ENCODE data around the gene UQCC3. TPM values are rescaled to one million over a fixed set of nuclear protein-coding genes. Genes with fewer than 3 reads are reported as not detected.

Gene UQCC3
- total RNA-seq (2022; extraction: Qiagen RNA extraction; ENCODE audit: low read depth): 26.5 to 36.8 TPM (median 35.2 TPM) in 5 replicates

GRCh38 chr11:62671608-62672389 is at the start of gene UQCC3, which contains the start of gene LBHD1:
Gene UQCC3 (plus strand): TSS chr11:62671673. CDS start chr11:62671746, 73 bp downstream.
Gene LBHD1 (minus strand): TSS chr11:62672267. CDS start chr11:62670031, 2,236 bp downstream.

GRCh38 chr11:62645946-62646824 is 25.3 kb upstream of the UQCC3 start, which contains the start of gene GANAB:
Gene GANAB (minus strand): TSS chr11:62646613. CDS start chr11:62646599, 14 bp downstream.

GRCh38 chr11:62665075-62665598 is 6.3 kb upstream of the UQCC3 start, which contains the start of the genes C11orf98 and CSKMT:
Gene C11orf98 (minus strand): TSS chr11:62665210. CDS start chr11:62665169, 41 bp downstream.
Gene CSKMT (plus strand): TSS chr11:62665312. CDS start chr11:62665880, 568 bp downstream.

DNA sequence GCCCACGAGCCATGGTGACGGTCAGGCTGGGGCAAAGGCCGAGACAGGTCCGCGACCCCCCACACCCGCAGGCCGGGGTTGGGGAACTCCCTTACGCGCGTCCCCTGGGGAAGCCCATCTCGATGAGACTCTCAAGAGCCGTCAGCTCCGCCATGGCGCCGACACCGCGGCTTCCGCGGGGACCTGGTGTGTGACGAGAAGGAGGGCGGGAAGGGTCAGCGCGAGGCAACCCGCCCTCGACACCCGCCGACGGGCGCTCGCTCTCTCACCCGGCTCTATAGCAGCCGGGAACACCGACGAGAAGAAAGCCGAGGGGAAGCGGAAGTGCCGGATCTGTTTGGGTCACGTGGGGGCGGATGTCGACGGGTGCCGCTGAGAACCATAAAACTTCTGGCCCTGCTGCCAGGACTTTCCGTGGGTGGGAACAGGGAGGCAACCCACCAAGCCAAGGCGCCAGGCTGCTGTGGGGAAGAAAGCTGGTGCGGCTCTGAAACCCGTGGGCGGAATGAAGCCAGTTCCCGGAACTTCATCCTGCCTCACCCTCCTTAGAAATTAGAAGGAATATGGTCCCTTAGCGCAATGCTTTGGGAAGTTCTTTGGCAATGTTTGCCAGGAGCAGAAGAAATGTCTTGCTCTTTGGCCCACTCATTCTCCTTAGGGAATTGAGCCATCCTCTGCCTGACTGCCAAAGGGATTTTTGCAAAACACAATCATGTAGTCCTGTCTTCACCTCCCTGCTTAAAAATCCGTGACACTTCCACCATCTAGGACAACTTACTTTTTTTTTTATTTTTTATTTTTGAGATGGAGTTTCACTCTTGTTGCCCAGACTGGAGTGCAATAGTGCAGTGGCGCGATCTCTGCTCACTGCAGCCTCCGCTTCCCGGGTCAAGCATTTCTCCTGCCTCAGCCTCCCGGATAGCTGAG is 7.6 kb downstream of the UQCC3 start, which contains the start of gene UBXN1:
Gene UBXN1 (minus strand): TSS at position 304 of the 927 bp plus-strand sequence. CDS start 150 bp downstream, at position 154.

GRCh38 chr11:62689421-62690183 is 18.1 kb downstream of the UQCC3 start, which contains the start of gene LRRN4CL:
Gene LRRN4CL (minus strand): TSS chr11:62689530. CDS start chr11:62688508, 1,022 bp downstream.

DNA sequence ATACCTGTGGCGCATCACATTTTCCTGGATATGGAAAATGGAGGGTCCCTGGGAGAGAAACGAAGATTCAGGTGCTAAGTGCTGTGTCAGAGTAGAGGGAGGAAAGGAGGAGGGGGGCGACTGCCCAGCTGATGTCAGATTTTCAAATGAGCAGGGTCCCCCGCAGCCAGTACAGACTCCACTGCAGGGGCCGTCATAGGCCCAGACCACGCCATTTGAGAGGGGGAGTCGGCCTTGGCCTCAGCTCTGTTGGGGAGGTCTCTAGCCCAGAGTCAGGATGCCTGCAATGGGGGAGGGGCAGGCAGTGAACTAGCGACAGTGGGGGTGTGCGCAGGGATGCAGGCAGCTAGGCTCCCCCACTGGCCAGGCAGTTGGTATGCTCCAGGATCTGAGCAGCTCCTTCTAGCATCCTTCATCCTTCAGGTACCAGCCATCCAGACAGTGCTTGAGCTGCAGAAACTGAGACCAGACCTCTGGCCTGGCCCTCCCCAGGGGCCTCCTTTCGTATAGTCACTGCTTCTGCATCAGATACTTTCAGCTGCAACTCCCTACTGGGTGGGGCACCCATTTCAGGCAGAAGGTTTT is 35.9 kb downstream of the UQCC3 start, which contains the start of the genes BSCL2 and GNG3:
Gene BSCL2 (minus strand): TSS at position 148 of the 585 bp plus-strand sequence. CDS start 229 bp downstream, outside the sequence.
Gene GNG3 (plus strand): TSS at position 400 of the 585 bp plus-strand sequence. CDS start 620 bp downstream, outside the sequence.

Other genes with a start within 250 kb of the UQCC3 start
- gene AHNAK, start 124.9 kb upstream of the UQCC3 start, total RNA-seq (2022; extraction: Qiagen RNA extraction; ENCODE audit: low read depth): 304 to 395 TPM (median 360 TPM) in 5 replicates
- 1,850 to 2,033 TPM (median 1,975 TPM) in 5 replicates for gene EEF1G, start 97.8 kb upstream of the UQCC3 start, total RNA-seq (2022; extraction: Qiagen RNA extraction; ENCODE audit: low read depth)
- 12.2 to 15.0 TPM (median 14.7 TPM) in 5 replicates for gene TUT1, start 80.2 kb upstream of the UQCC3 start, total RNA-seq (2022; extraction: Qiagen RNA extraction; ENCODE audit: low read depth)
- gene MTA2, start 69.8 kb upstream of the UQCC3 start, total RNA-seq (2022; extraction: Qiagen RNA extraction; ENCODE audit: low read depth): 82.9 to 91.9 TPM (median 87.9 TPM) in 5 replicates
- 17.5 to 23.8 TPM (median 22.3 TPM) in 5 replicates for gene EML3, start 58.9 kb upstream of the UQCC3 start, total RNA-seq (2022; extraction: Qiagen RNA extraction; ENCODE audit: low read depth)
- gene ROM1, start 58.4 kb upstream of the UQCC3 start, total RNA-seq (2022; extraction: Qiagen RNA extraction; ENCODE audit: low read depth): 3.7 to 5.5 TPM (median 4.0 TPM) in 5 replicates
- 41.9 to 58.0 TPM (median 50.7 TPM) in 5 replicates for gene B3GAT3, start 49.7 kb upstream of the UQCC3 start, total RNA-seq (2022; extraction: Qiagen RNA extraction; ENCODE audit: low read depth)
- 237 to 277 TPM (median 252 TPM) in 5 replicates for gene GANAB, start 25.1 kb upstream of the UQCC3 start, total RNA-seq (2022; extraction: Qiagen RNA extraction; ENCODE audit: low read depth)
- 16.8 to 21.9 TPM (median 20.6 TPM) in 5 replicates for gene INTS5, start 18.4 kb upstream of the UQCC3 start, total RNA-seq (2022; extraction: Qiagen RNA extraction; ENCODE audit: low read depth)
- 128 to 151 TPM (median 135 TPM) in 5 replicates for gene C11orf98, start 6.5 kb upstream of the UQCC3 start, total RNA-seq (2022; extraction: Qiagen RNA extraction; ENCODE audit: low read depth)
- gene CSKMT, start 6.4 kb upstream of the UQCC3 start, total RNA-seq (2022; extraction: Qiagen RNA extraction; ENCODE audit: low read depth): 10.6 to 15.9 TPM (median 12.7 TPM) in 5 replicates
- 3.8 to 4.6 TPM (median 4.2 TPM) in 5 replicates for gene LBHD1, start 594 bp downstream of the UQCC3 start, total RNA-seq (2022; extraction: Qiagen RNA extraction; ENCODE audit: low read depth)
- 111 to 129 TPM (median 116 TPM) in 5 replicates for gene UBXN1, start 7.4 kb downstream of the UQCC3 start, total RNA-seq (2022; extraction: Qiagen RNA extraction; ENCODE audit: low read depth)
- gene LRRN4CL, start 17.9 kb downstream of the UQCC3 start, total RNA-seq (2022; extraction: Qiagen RNA extraction; ENCODE audit: low read depth): 0.06 to 0.17 TPM (median 0.10 TPM) in 4 of 5 replicates, not detected in the other
- 61.1 to 97.7 TPM (median 72.8 TPM) in 5 replicates for gene BSCL2, start 35.8 kb downstream of the UQCC3 start, total RNA-seq (2022; extraction: Qiagen RNA extraction; ENCODE audit: low read depth)
- not detected in 5 replicates for gene GNG3, start 36.0 kb downstream of the UQCC3 start, total RNA-seq (2022; extraction: Qiagen RNA extraction; ENCODE audit: low read depth)
- gene HNRNPUL2, start 55.8 kb downstream of the UQCC3 start, total RNA-seq (2022; extraction: Qiagen RNA extraction; ENCODE audit: low read depth): 36.2 to 42.4 TPM (median 39.6 TPM) in 5 replicates
- 29.4 to 34.3 TPM (median 30.7 TPM) in 5 replicates for gene TTC9C, start 56.8 kb downstream of the UQCC3 start, total RNA-seq (2022; extraction: Qiagen RNA extraction; ENCODE audit: low read depth)
- 1.2 to 1.9 TPM (median 1.4 TPM) in 5 replicates for gene ZBTB3, start 82.5 kb downstream of the UQCC3 start, total RNA-seq (2022; extraction: Qiagen RNA extraction; ENCODE audit: low read depth)
- gene POLR2G, start 89.9 kb downstream of the UQCC3 start, total RNA-seq (2022; extraction: Qiagen RNA extraction; ENCODE audit: low read depth): 172 to 182 TPM (median 178 TPM) in 5 replicates
- 12.1 to 14.7 TPM (median 12.9 TPM) in 5 replicates for gene TAF6L, start 99.7 kb downstream of the UQCC3 start, total RNA-seq (2022; extraction: Qiagen RNA extraction; ENCODE audit: low read depth)
- gene TMEM179B, start 115.7 kb downstream of the UQCC3 start, total RNA-seq (2022; extraction: Qiagen RNA extraction; ENCODE audit: low read depth): 77.5 to 92.9 TPM (median 83.8 TPM) in 5 replicates
- 18.0 to 29.5 TPM (median 28.1 TPM) in 5 replicates for gene TMEM223, start 120.3 kb downstream of the UQCC3 start, total RNA-seq (2022; extraction: Qiagen RNA extraction; ENCODE audit: low read depth)
- gene NXF1, start 133.8 kb downstream of the UQCC3 start, total RNA-seq (2022; extraction: Qiagen RNA extraction; ENCODE audit: low read depth): 38.0 to 53.7 TPM (median 50.7 TPM) in 5 replicates
- gene STX5, start 160.4 kb downstream of the UQCC3 start, total RNA-seq (2022; extraction: Qiagen RNA extraction; ENCODE audit: low read depth): 17.8 to 25.6 TPM (median 24.5 TPM) in 5 replicates
- not detected in 5 replicates for gene TEX54, start 161.2 kb downstream of the UQCC3 start, total RNA-seq (2022; extraction: Qiagen RNA extraction; ENCODE audit: low read depth)
- gene WDR74, start 167.9 kb downstream of the UQCC3 start, total RNA-seq (2022; extraction: Qiagen RNA extraction; ENCODE audit: low read depth): 73.9 to 82.8 TPM (median 77.6 TPM) in 5 replicates
- gene SLC3A2, start 209.2 kb downstream of the UQCC3 start, total RNA-seq (2022; extraction: Qiagen RNA extraction; ENCODE audit: low read depth): 877 to 1,068 TPM (median 992 TPM) in 5 replicates
- gene CHRM1, start 249.7 kb downstream of the UQCC3 start, total RNA-seq (2022; extraction: Qiagen RNA extraction; ENCODE audit: low read depth): 0.06 TPM in 2 of 5 replicates, not detected in the others

Data from A549 treated with GW870086 at 1 μM for 4 hours (cell line).